Measurements from ENCODE around the gene TMED6.
"Not testable (repeated sequence)": the region's sequence is repeated elsewhere in the genome, so short reads cannot be mapped to it uniquely, and the experiment has no call there.

The TMED6 gene

GRCh38 chr16:69296771-69297170 is 54.8 kb downstream of the TMED6 start:
- not testable (repeated sequence) for DNase-seq

- no peak for DNase-seq
Measured at GRCh38 chr16:69294051-69294450, 57.5 kb downstream of the TMED6 start.

- no peak for DNase-seq
Measured at GRCh38 chr16:69293401-69293800, 58.2 kb downstream of the TMED6 start.

All from NCI-H1436 treated with DMSO at 0.1 percent for 48 hours (cell line).